Mesendoderm (in vitro differentiated cells): ENCODE measurements around the gene CEP135.
A peak's percentile ranks its signal among the peaks of the same experiment; 100 is the strongest.
"Not testable (repeated sequence)": the region's sequence is repeated elsewhere in the genome, so short reads cannot be mapped to it uniquely, and the experiment has no call there.

Source experiments
- DNase-seq: peaks from one replicate; pipeline ENCODE4 v3.0.0; 2013
- H2AK5ac ChIP-seq: 2 replicates; pipeline ENCODE4 v1.6.1; 2013; ENCODE audit warnings: low read length, inconsistent platforms
- H2BK120ac ChIP-seq: 2 replicates; pipeline ENCODE4 v1.6.1; 2013; ENCODE audit warnings: low read depth, mild to moderate bottlenecking, low read length, moderate library complexity, mixed read lengths
- H2BK15ac ChIP-seq: replicated peaks from 2 replicates; pipeline ENCODE4 v1.6.1; 2013; ENCODE audit warnings: low read depth, mild to moderate bottlenecking, moderate library complexity
- H2BK5ac ChIP-seq: 2 replicates; pipeline ENCODE4 v1.6.1; 2013; ENCODE audit warnings: low read length, inconsistent platforms
- H3K18ac ChIP-seq: 2 replicates; pipeline ENCODE4 v1.6.1; 2013; ENCODE audit warnings: mild to moderate bottlenecking, low read length, mixed read lengths
- H3K23ac ChIP-seq: one replicate; pipeline ENCODE4 v1.6.1; 2013; ENCODE audit warnings: low read length
- H3K27ac ChIP-seq: 2 replicates; pipeline ENCODE4 v1.5.1; 2013; ENCODE audit warnings: low read depth, mild to moderate bottlenecking, inconsistent platforms, low read length, moderate library complexity
- H3K27me3 ChIP-seq: 2 replicates; pipeline ENCODE4 v1.6.1; 2013; ENCODE audit warnings: low read length, control low read depth, mild to moderate bottlenecking, inconsistent platforms; ENCODE audit not compliant: insufficient read depth, poor library complexity
- H3K36me3 ChIP-seq: 2 replicates; pipeline ENCODE4 v1.6.1; 2013; ENCODE audit warnings: low read length, inconsistent platforms; ENCODE audit not compliant: control insufficient read depth, insufficient read depth
- H3K4ac ChIP-seq: one replicate; pipeline ENCODE4 v1.6.1; 2013; ENCODE audit warnings: low read depth, mild to moderate bottlenecking, low read length, moderate library complexity
- H3K4me1 ChIP-seq: 2 replicates; pipeline ENCODE4 v1.6.1; 2013; ENCODE audit warnings: low read depth, low read length, inconsistent platforms; ENCODE audit not compliant: control insufficient read depth
- H3K4me2 ChIP-seq: 2 replicates; pipeline ENCODE4 v1.6.1; 2013; ENCODE audit warnings: low read length
- H3K4me3 ChIP-seq: 2 replicates; pipeline ENCODE4 v1.5.1; 2013; ENCODE audit warnings: mild to moderate bottlenecking, low read length
- H3K56ac ChIP-seq: one replicate; pipeline ENCODE4 v1.6.1; 2013; ENCODE audit warnings: low read length
- H3K79me1 ChIP-seq: 2 replicates; pipeline ENCODE4 v1.6.1; 2013; ENCODE audit warnings: low read length, inconsistent platforms
- H3K79me2 ChIP-seq: 2 replicates; pipeline ENCODE4 v1.6.1; 2013; ENCODE audit warnings: mild to moderate bottlenecking, low read length; ENCODE audit not compliant: control insufficient read depth, insufficient read depth
- H3K9ac ChIP-seq: 2 replicates; pipeline ENCODE4 v1.6.1; 2013; ENCODE audit warnings: low read length, inconsistent platforms
- H4K5ac ChIP-seq: one replicate; pipeline ENCODE4 v1.6.1; 2013; ENCODE audit warnings: low read length
- H4K8ac ChIP-seq: one replicate; pipeline ENCODE4 v1.6.1; 2013; ENCODE audit warnings: low read depth, mild to moderate bottlenecking, control low read depth, low read length, moderate library complexity
- WGBS: extraction: QIAGEN DNeasy Blood & Tissue Kit; methylation state at CpG from one replicate; pipeline ENCODE4 v1.1.7; 2013; ENCODE audit warnings: low lambda C conversion rate, missing lambda C conversion rate; ENCODE audit not compliant: insufficient coverage; ENCODE audit errors: extremely low coverage; 5-methylcytosine and 5-hydroxymethylcytosine counted together

Gene CEP135

DNA sequence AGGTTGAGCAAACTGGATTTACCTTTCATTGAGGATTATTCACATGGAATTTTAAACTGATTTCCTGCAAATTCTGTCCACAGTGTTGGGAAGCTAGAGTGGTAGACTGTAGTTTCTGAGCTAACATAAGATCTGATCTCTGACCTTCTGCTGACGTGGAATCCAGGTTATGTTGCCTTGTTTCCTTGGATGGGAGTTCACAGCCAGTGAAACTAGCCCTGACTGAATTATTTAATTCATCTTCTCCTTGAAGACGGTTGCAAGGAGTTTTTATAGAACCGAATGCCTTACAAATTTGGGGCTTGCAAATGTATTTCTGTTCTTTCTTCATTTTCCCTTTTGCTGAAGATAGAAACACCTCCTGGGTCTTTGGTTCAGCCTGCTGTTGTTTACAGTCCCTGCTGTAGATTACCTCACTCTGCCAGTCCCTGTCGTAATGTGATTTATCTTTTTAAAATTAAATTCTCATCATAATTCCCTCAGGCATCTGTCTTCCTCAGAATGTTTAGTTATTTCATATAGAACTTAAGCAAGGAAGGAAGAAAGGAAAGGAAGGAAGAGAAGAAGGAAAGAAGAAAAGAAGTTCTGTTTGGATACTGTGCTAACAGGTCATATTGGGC is 113.9 kb downstream of the CEP135 start:
- no peak overlapping the region for H3K4ac ChIP-seq
- no peak for DNase-seq
- no peak overlapping the region for H3K23ac ChIP-seq
- H3K4me3 ChIP-seq, result no peak overlapping the region
- no peak overlapping the region for H2AK5ac ChIP-seq
- H3K27ac ChIP-seq, result no peak overlapping the region
- no peak overlapping the region for H2BK120ac ChIP-seq
- no peak overlapping the region for H3K18ac ChIP-seq
- no peak overlapping the region for H2BK5ac ChIP-seq
- WGBS, result no CpG with 5 or more reads among the region's 4 CpGs
- peaks cover 26% of the 10 kb centered on the region for H3K79me2 ChIP-seq
- H2BK15ac ChIP-seq, result no peak overlapping the region
- H4K8ac ChIP-seq, result no peak overlapping the region
- H3K4me2 ChIP-seq, result no peak overlapping the region
- H3K56ac ChIP-seq, result no peak overlapping the region
- no peaks in the 10 kb centered on the region for H3K36me3 ChIP-seq
- no peak overlapping the region for H3K9ac ChIP-seq
- H3K4me1 ChIP-seq, result no peaks in the 10 kb centered on the region
- no peaks in the 10 kb centered on the region for H3K27me3 ChIP-seq
- H3K79me1 ChIP-seq, result peaks cover 22% of the 10 kb centered on the region
- no peak overlapping the region for H4K5ac ChIP-seq

GRCh38 chr4:56066493-56066892 is 117.7 kb downstream of the CEP135 start:
- Histone ChIP-seq H3K9ac (no peak overlapping the region), H3K4me1 (no peaks in the 10 kb centered on the region), H4K8ac (no peak overlapping the region), H3K18ac (no peak overlapping the region), H2AK5ac (no peak overlapping the region), H3K4me3 (no peak overlapping the region), H2BK120ac (no peak overlapping the region), H3K23ac (no peak overlapping the region), H2BK15ac (no peak overlapping the region), H4K5ac (no peak overlapping the region), H3K36me3 (no peaks in the 10 kb centered on the region), H2BK5ac (no peak overlapping the region), H3K79me2 (peaks cover 16% of the 10 kb centered on the region), H3K27ac (no peak overlapping the region), H3K4ac (no peak overlapping the region), H3K56ac (no peak overlapping the region), H3K4me2 (no peak overlapping the region), H3K27me3 (no peaks in the 10 kb centered on the region), H3K79me1 (peaks cover 22% of the 10 kb centered on the region)
- no peak for DNase-seq
- WGBS, result no CpG with 5 or more reads among the region's 2 CpGs

DNA sequence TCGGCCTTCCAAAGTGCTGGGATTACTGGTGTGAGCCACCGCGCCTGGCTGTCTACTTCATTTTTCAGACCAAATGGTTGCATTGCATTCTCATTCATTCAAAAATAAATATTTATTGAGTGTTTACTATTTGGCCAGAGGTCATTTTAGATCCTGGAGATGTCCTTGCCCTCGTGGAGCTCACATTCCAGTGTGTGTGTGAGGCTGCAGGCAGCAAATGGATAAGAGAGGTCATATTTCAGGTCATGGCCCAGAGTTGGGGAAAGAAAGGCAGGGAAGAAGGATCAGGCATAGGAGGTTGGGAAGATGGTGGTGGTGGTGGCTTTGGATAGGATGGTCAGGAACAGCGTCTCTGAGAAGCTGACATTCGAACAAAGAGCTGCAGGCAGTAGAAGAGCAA is 119.1 kb downstream of the CEP135 start:
- Histone ChIP-seq H3K4me1 (no peaks in the 10 kb centered on the region), H2BK5ac (no peak overlapping the region), H3K36me3 (no peaks in the 10 kb centered on the region), H3K9ac (no peak overlapping the region), H4K5ac (no peak overlapping the region), H3K79me1 (peaks cover 19% of the 10 kb centered on the region), H2BK15ac (no peak overlapping the region), H3K4me3 (no peak overlapping the region), H3K23ac (no peak overlapping the region), H3K56ac (no peak overlapping the region), H3K27ac (no peak overlapping the region), H3K4ac (no peak overlapping the region), H2BK120ac (no peak overlapping the region), H4K8ac (no peak overlapping the region), H2AK5ac (no peak overlapping the region), H3K27me3 (no peaks in the 10 kb centered on the region), H3K4me2 (no peak overlapping the region), H3K79me2 (peaks cover 12% of the 10 kb centered on the region), H3K18ac (no peak overlapping the region)
- no peak for DNase-seq
- WGBS, result no CpG with 5 or more reads among the region's 6 CpGs

- H3K23ac ChIP-seq, H4K5ac ChIP-seq, H3K4me1 ChIP-seq, H2AK5ac ChIP-seq, H2BK5ac ChIP-seq, H3K4me2 ChIP-seq, H2BK120ac ChIP-seq, H3K27me3 ChIP-seq, H3K9ac ChIP-seq, H3K4me3 ChIP-seq, H3K56ac ChIP-seq, H2BK15ac ChIP-seq, H4K8ac ChIP-seq, H3K79me2 ChIP-seq, H3K4ac ChIP-seq, DNase-seq, H3K27ac ChIP-seq, H3K18ac ChIP-seq, H3K36me3 ChIP-seq: not testable (repeated sequence)
- H3K79me1 ChIP-seq, result peaks cover 12% of the 10 kb centered on the region
- no CpG with 5 or more reads among the region's 3 CpGs for WGBS
These were observed 124.0 kb downstream of the CEP135 start for GRCh38 chr4:56072730-56073129.

DNA sequence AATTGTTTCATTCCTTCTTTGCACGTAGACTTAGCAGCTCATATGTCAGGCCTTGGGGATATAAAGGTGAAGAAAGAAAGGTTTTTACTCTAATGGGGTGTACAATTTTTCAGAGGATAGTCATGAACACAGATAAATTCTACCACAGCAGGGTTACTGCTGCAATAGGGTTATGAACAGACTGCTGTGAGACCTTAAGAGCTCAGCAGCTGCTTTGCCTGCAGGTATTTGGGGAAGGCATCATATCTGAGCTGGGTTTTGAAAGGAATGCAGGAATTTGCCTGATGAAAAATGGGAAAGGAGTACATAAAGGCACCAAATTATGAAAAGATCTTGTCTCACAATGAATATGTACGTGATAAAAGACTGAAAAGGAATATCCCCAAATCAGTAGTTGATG is 128.9 kb downstream of the CEP135 start:
- H2BK5ac ChIP-seq, result no peak overlapping the region

DNA sequence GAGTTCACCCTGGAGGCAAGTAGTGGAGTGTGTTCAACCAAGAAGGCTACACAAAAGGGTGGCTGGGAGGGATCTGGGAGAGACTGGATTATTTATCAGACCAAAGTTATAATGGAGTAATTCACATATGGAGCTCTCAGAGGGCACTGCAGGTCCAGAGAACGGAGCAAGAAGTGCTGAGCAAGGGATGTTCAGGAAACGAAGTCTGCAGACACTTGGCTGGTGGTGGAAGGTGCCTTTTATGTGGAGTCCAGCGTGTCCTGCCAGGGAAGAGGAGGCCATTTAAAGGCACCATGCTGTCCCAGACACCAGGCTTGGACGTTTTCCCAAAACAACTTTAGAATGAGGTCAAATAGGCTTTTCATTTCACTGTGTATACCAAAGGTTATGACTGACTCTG is 130.1 kb downstream of the CEP135 start:
- H3K79me1 ChIP-seq, result peaks cover 15% of the 10 kb centered on the region
- H3K36me3 ChIP-seq, result no peaks in the 10 kb centered on the region
- no peak overlapping the region for H3K4me2 ChIP-seq
- no peak overlapping the region for H3K27ac ChIP-seq
- no peak overlapping the region for H3K56ac ChIP-seq
- no peaks in the 10 kb centered on the region for H3K27me3 ChIP-seq
- H3K4me3 ChIP-seq, result no peak overlapping the region
- H2BK15ac ChIP-seq, result no peak overlapping the region
- H3K23ac ChIP-seq, result no peak overlapping the region
- no peak overlapping the region for H2BK5ac ChIP-seq
- H3K18ac ChIP-seq, result no peak overlapping the region
- no peak overlapping the region for H4K8ac ChIP-seq
- no peak overlapping the region for H3K4ac ChIP-seq
- peaks cover 15% of the 10 kb centered on the region for H3K79me2 ChIP-seq
- no peak overlapping the region for H3K9ac ChIP-seq
- no CpG with 5 or more reads among the region's 4 CpGs for WGBS
- H4K5ac ChIP-seq, result no peak overlapping the region
- H2BK120ac ChIP-seq, result no peak overlapping the region
- no peak for DNase-seq
- H2AK5ac ChIP-seq, result no peak overlapping the region
- H3K4me1 ChIP-seq, result no peaks in the 10 kb centered on the region

More for the DNA sequence above, 128.9 kb downstream of the CEP135 start:
- peaks cover 15% of the 10 kb centered on the region for H3K79me1 ChIP-seq
- WGBS, result no CpG with 5 or more reads among the region's 2 CpGs
- no peaks in the 10 kb centered on the region for H3K27me3 ChIP-seq
- H3K23ac ChIP-seq, result no peak overlapping the region
- H3K18ac ChIP-seq, result no peak overlapping the region
- no peak overlapping the region for H2AK5ac ChIP-seq
- DNase-seq, result peak; percentile 68
- H4K5ac ChIP-seq, result no peak overlapping the region
- peaks cover 15% of the 10 kb centered on the region for H3K79me2 ChIP-seq
- no peak overlapping the region for H2BK120ac ChIP-seq
- no peak overlapping the region for H3K4me2 ChIP-seq
- H2BK15ac ChIP-seq, result no peak overlapping the region
- no peak overlapping the region for H3K4ac ChIP-seq
- no peak overlapping the region for H3K4me3 ChIP-seq
- H3K9ac ChIP-seq, result no peak overlapping the region
- no peaks in the 10 kb centered on the region for H3K4me1 ChIP-seq
- no peak overlapping the region for H3K27ac ChIP-seq
- H4K8ac ChIP-seq, result no peak overlapping the region
- no peaks in the 10 kb centered on the region for H3K36me3 ChIP-seq
- no peak overlapping the region for H3K56ac ChIP-seq
